OCI-M1 (cell line): ENCODE data around the gene NANOS1.

Experiments used
- DNase-seq: peaks from one replicate; lab custom pipeline; 2025; lab: John Stamatoyannopoulos, UW

The NANOS1 gene, protein sequence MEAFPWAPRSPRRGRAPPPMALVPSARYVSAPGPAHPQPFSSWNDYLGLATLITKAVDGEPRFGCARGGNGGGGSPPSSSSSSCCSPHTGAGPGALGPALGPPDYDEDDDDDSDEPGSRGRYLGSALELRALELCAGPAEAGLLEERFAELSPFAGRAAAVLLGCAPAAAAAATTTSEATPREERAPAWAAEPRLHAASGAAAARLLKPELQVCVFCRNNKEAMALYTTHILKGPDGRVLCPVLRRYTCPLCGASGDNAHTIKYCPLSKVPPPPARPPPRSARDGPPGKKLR

GRCh38 chr10:119029613-119030420 is at the start of gene NANOS1:
Gene NANOS1 (plus strand): TSS chr10:119029714. CDS start chr10:119029802, 88 bp downstream.
- peak; percentile 62 for DNase-seq

GRCh38 chr10:118980135-118980865 is 49.2 kb upstream of the NANOS1 start:
- DNase-seq: no peak

DNA sequence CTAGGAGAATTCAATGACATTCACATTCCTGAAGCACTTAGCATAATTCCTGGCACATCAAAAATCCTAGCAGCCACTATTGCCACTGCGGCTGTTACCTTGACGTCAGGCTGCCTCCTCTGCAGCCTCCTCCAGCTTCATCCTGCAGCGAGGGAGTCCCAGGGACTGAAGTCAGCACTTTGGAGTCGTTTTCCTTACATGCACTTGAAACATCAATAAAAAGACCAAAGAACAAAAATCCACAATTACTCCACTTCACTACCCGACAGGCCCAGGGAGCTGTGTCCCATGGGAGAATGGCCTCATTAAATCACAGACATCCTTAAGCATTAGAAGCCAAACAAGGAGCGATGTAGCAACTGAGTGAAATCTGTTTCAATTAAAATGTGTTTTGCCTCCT is 48.6 kb upstream of the NANOS1 start:
- no peak for DNase-seq

DNA sequence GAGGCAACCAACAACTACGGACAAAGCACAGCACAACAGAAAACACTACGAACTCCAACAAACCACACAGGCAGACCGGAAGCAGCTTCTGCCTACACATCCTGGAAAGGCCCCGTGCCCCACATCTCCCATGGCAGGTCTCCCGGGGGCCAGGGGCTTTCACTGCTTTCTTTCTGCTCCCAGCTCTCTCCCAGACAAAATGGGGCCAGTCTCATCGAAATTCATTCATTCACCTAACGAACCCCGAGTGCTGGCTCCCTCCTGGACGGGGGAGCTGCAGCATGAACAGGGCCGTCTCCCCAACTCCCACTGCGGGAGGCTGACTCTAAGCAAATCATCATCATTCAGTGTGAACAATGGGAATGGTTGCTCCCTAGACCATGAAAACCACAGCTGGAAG is 47.6 kb upstream of the NANOS1 start:
- no peak for DNase-seq

DNA sequence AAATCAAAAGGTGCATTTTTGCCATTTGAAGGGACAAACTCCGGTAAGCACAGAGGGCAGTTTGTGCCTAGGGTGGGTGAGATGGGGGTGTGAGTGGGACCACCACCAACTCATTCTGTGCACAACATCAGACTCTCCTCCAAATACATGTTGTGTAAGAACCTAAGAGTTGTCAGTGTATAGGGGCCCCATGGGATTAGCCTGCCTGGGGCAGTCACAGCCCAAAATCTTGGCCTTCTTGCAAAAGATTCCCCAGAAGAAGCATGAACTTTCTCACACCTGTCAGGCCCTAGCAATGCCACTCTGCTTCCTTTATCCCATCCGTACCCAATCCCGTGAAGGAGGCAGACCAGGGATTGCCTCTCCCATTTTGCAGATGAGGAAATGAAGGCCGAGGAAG is 47.1 kb upstream of the NANOS1 start:
- no peak for DNase-seq

GRCh38 chr10:118983263-118983662 is 46.3 kb upstream of the NANOS1 start:
- peak; percentile 51 for DNase-seq

- DNase-seq: no peak
These were observed 43.9 kb upstream of the NANOS1 start for GRCh38 chr10:118985576-118985975.

GRCh38 chr10:118986815-118987790 is 42.4 kb upstream of the NANOS1 start:
- DNase-seq: peak; percentile 43

GRCh38 chr10:118990326-118990725 is 39.2 kb upstream of the NANOS1 start:
- no peak for DNase-seq

GRCh38 chr10:118992496-118992895 is 37.0 kb upstream of the NANOS1 start:
- no peak for DNase-seq

DNA sequence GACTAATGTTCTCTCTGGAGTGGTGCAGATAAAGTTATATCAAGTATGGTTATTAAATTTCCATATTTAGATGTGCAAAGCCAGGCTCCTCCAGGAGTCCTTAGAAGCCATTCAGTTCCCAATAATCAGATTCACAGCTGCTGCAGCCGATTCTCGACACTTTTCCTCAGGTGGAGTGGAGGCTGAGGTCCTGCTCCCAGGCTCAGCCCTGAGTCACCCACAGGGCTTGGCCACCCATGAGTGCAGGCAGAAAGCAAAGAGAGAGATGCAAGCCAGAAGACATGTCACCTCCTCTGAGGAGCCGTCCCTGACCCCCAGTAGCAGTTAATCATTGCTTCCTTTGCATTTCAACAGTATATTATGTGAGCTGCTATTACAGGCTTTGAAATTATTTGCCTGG is 36.3 kb upstream of the NANOS1 start:
- no peak for DNase-seq

GRCh38 chr10:118994321-118994720 is 35.2 kb upstream of the NANOS1 start:
- DNase-seq: no peak

DNA sequence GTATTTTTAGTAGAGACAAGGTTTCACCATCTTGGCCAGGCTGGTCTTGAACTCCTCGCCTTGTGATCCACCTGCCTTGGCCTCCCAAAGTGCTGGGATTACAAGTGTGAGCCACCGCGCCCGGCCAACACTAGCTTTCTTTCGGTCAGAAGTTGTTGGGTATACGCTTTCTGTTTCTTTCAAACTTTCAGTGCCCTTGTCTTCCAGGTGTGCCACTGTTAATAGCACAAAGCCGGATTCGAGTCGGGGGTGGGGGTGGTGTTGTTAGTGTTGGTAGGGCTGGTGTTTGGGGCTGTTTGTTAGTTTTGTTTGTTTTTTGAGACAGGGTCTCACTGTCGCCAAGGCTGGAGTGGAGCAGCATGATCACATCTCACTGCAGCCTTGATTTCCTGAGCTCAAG is 33.8 kb upstream of the NANOS1 start:
- no peak for DNase-seq

GRCh38 chr10:118997379-118997778 is 32.1 kb upstream of the NANOS1 start:
- DNase-seq: no peak

DNA sequence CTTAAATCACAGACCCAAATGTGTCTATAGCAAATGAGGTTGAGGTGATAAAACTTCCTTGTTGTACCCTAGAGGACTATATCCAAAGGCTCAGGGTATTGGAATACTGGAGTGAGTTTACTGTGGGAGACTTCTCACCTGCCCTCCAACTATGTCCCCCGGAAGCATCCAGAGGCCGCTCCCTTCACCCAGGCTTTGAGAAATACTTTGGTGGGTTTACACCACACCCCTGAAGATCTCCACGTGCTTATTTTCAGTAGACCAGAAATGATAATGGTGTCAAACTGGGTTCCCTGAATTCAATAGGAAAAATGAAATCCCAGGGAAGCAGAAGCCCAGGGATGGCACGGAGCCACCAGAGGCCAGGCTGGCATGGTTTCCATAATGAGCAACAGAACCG is 31.3 kb upstream of the NANOS1 start:
- DNase-seq: no peak

DNA sequence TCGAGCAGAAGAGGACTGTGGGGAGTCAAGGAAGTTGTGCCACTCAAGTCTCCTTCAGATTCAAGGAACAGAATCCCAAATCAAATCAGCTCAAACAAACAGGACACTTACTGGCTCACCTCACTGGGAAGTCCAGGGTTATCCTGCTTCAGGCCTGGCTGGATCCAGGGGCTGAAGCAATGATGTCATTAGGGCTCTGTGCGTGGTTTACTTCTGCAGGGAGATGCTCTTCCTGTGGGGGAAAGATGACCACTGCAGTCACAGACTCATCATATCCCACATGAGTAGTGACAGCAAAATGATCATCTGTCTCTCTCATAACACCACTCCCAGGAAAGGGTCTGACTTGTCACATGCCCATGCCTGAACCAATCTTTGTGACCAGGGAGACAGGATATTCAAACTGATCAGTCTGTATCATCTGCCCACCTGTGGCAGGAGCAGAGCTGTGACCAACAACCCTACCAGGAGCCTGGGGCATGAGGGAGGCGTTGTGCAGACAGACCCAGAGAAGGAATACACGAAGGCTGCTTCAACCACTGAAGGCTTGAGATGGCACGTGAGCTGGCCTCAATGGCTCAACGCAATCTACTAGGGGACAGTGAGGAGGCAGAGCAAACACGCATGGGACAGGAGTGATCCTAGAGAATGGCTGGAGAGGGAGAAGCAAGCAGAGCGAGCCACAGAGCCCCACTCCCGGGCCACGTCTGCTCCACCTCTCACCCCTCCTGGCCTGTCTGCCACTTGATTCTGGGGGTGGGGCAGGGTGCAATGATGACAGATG is 27.6 kb upstream of the NANOS1 start:
- DNase-seq: no peak

GRCh38 chr10:119003572-119004289 is 25.8 kb upstream of the NANOS1 start:
- no peak for DNase-seq

GRCh38 chr10:119005362-119006043 is 24.0 kb upstream of the NANOS1 start:
- peak; percentile 14 for DNase-seq

GRCh38 chr10:119006451-119007210 is 22.9 kb upstream of the NANOS1 start:
- peak; percentile 19 for DNase-seq
